IPS-20b (cell line): Measurements from ENCODE around the gene ITPA.

Experiments used
- H3K27ac ChIP-seq: one replicate; pipeline ENCODE4 v1.5.1; 2013; ENCODE audit warnings: low read length
- H3K27me3 ChIP-seq: 2 replicates; pipeline ENCODE4 v1.6.1; 2013; ENCODE audit warnings: mild to moderate bottlenecking, low read length, inconsistent platforms; ENCODE audit not compliant: insufficient read depth
- H3K36me3 ChIP-seq: 2 replicates; pipeline ENCODE4 v1.6.1; 2013; ENCODE audit warnings: low read depth, mild to moderate bottlenecking, inconsistent platforms, low read length, moderate library complexity; ENCODE audit not compliant: insufficient read depth
- H3K4me1 ChIP-seq: 2 replicates; pipeline ENCODE4 v1.6.1; 2013; ENCODE audit warnings: mild to moderate bottlenecking, control low read depth, inconsistent platforms, low read length, moderate library complexity; ENCODE audit not compliant: insufficient read depth
- H3K4me3 ChIP-seq: 2 replicates; pipeline ENCODE4 v1.5.1; 2013; ENCODE audit warnings: mild to moderate bottlenecking, low read length, inconsistent platforms
- H3K9ac ChIP-seq: 2 replicates; pipeline ENCODE4 v1.6.1; 2013; ENCODE audit warnings: low read depth, mild to moderate bottlenecking, inconsistent platforms, low read length, moderate library complexity
- H3K9me3 ChIP-seq: 2 replicates; pipeline ENCODE4 v1.6.1; 2013; ENCODE audit warnings: mild to moderate bottlenecking, low read depth, low read length, inconsistent platforms; ENCODE audit not compliant: insufficient read depth

The ITPA gene

DNA sequence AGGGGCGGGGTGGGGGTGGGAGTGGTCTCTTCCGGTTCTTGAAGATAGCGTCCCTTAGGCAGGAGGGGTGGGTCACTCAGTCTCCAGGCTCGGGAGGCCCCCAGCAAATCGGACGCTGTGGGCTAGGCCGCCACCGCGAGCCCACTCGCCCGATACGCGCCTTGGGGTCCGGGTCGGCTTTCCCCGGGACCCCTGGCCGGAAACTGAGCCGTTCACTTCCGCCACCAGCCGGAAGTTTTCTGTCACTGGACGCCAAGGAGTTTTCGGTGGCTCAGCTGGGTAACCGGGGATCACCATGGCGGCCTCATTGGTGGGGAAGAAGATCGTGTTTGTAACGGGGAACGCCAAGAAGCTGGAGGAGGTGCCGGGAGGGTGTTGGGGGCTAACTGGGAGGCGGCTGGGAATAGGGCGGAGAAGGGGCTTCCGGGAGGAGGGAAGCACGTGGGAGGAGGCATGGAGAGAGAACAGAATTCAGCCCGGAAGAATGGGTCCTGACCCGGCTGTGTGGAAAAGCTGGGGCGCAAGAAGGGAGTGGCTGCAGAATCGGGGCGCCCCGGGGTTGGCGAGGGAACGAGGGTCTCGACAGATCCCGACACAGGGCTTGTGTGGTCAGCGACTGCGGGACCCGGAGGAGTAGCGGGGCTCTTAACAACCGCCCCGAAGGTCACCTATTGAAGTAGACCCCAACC lies at the start of gene ITPA:
TSS of gene ITPA (plus strand) at position 242 of the 689 bp plus-strand sequence. CDS start at position 296, 54 bp downstream.
- H3K9ac ChIP-seq, result peak within 1 kb of the TSS; percentile 92
- no peaks in the 10 kb centered on the region for H3K4me1 ChIP-seq
- H3K27me3 ChIP-seq, result no peaks in the 10 kb centered on the region
- H3K4me3 ChIP-seq, result peak within 1 kb of the TSS; percentile 91
- H3K9me3 ChIP-seq, result no peaks in the 10 kb centered on the region
- H3K36me3 ChIP-seq, result peaks cover 14% of the 10 kb centered on the region
- peak within 1 kb of the TSS; percentile 50 for H3K27ac ChIP-seq

- H3K27ac ChIP-seq, result no peak overlapping the region
- H3K4me3 ChIP-seq, result peak overlapping the region; percentile 100
- H3K9me3 ChIP-seq, result no peaks in the 10 kb centered on the region
- H3K4me1 ChIP-seq, result no peaks in the 10 kb centered on the region
- peaks cover 4% of the 10 kb centered on the region; the same call in 1 of the 2 replicates for H3K36me3 ChIP-seq
- peak overlapping the region; percentile 66; the same call in 1 of the 2 replicates for H3K9ac ChIP-seq
- no peaks in the 10 kb centered on the region for H3K27me3 ChIP-seq
These were observed 48.9 kb upstream of the ITPA start for GRCh38 chr20:3160418-3160817.

DNA sequence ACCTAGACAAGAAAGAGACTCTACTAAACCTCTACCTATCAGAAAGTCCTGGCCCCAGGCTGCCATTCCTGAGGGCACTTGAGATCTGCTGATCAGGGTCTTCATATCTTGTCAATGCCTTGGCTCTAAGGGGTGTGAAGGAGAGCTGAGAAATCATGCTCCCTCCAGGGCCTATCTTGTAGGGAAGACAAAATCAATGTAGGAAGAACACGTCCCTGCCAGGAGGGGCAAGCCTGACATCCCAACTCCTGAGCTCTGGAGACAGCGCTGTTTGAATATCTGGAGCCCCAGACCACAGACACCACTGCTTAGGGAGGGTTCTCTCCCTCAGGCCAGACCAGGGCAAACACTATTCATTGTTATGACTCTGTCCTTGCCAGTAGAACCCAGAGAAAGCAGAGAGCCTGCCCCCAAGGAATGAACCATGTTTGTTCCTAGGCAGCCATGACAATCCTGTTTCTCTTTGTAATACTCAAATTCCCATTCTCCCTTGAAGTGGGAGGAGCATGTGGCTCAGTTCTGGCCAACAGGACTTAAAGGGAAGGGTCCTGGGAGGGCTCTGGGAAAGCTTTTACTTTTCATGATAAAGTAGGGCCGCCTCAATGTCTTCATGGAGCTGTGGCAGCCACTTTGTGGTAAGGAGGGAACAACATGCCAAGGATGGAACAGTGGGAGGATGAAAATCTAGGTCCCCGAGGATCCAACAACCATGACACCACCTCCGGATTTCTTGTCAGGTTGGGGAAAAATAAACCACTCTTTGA lies 47.8 kb upstream of the ITPA start:
- no peak overlapping the region for H3K27ac ChIP-seq
- no peaks in the 10 kb centered on the region for H3K9me3 ChIP-seq
- H3K4me3 ChIP-seq, result no peak overlapping the region
- no peaks in the 10 kb centered on the region for H3K27me3 ChIP-seq
- H3K9ac ChIP-seq, result no peak overlapping the region
- H3K36me3 ChIP-seq, result no peaks in the 10 kb centered on the region
- H3K4me1 ChIP-seq, result no peaks in the 10 kb centered on the region

- no peaks in the 10 kb centered on the region for H3K36me3 ChIP-seq
- H3K4me1 ChIP-seq, result no peaks in the 10 kb centered on the region
- H3K27ac ChIP-seq, result no peak overlapping the region
- H3K27me3 ChIP-seq, result 0 out of 2 replicates have a peak, but pooled peaks cover 1% of the 10 kb centered on the region
- no peaks in the 10 kb centered on the region for H3K9me3 ChIP-seq
- H3K9ac ChIP-seq, result no peak overlapping the region
- H3K4me3 ChIP-seq, result no peak overlapping the region
These were observed 47.2 kb upstream of the ITPA start for GRCh38 chr20:3162080-3162611.

GRCh38 chr20:3163099-3164042 lies 45.9 kb upstream of the ITPA start:
- H3K9ac ChIP-seq, result no peak overlapping the region
- H3K4me1 ChIP-seq, result peaks cover 2% of the 10 kb centered on the region; the same call in 1 of the 2 replicates

GRCh38 chr20:3164043-3164762 lies 45.1 kb upstream of the ITPA start:
- H3K36me3 ChIP-seq, result no peaks in the 10 kb centered on the region
- H3K9ac ChIP-seq, result no peak overlapping the region
- H3K4me1 ChIP-seq, result peaks cover 8% of the 10 kb centered on the region; the same call in 1 of the 2 replicates
- H3K4me3 ChIP-seq, result no peak overlapping the region
- no peak overlapping the region for H3K27ac ChIP-seq
- no peaks in the 10 kb centered on the region for H3K9me3 ChIP-seq
- peaks cover 19% of the 10 kb centered on the region for H3K27me3 ChIP-seq

More at GRCh38 chr20:3163099-3164042, 45.9 kb upstream of the ITPA start:
- H3K27me3 ChIP-seq, result peaks cover 11% of the 10 kb centered on the region
- H3K9me3 ChIP-seq, result no peaks in the 10 kb centered on the region
- no peaks in the 10 kb centered on the region for H3K36me3 ChIP-seq
- H3K27ac ChIP-seq, result no peak overlapping the region
- H3K4me3 ChIP-seq, result no peak overlapping the region

GRCh38 chr20:3164763-3165410 lies 44.4 kb upstream of the ITPA start:
- Histone ChIP-seq H3K27me3 (peaks cover 21% of the 10 kb centered on the region), H3K36me3 (no peaks in the 10 kb centered on the region), H3K27ac (no peak overlapping the region), H3K9ac (no peak overlapping the region), H3K4me1 (peaks cover 8% of the 10 kb centered on the region; the same call in 1 of the 2 replicates), H3K9me3 (no peaks in the 10 kb centered on the region), H3K4me3 (no peak overlapping the region)

DNA sequence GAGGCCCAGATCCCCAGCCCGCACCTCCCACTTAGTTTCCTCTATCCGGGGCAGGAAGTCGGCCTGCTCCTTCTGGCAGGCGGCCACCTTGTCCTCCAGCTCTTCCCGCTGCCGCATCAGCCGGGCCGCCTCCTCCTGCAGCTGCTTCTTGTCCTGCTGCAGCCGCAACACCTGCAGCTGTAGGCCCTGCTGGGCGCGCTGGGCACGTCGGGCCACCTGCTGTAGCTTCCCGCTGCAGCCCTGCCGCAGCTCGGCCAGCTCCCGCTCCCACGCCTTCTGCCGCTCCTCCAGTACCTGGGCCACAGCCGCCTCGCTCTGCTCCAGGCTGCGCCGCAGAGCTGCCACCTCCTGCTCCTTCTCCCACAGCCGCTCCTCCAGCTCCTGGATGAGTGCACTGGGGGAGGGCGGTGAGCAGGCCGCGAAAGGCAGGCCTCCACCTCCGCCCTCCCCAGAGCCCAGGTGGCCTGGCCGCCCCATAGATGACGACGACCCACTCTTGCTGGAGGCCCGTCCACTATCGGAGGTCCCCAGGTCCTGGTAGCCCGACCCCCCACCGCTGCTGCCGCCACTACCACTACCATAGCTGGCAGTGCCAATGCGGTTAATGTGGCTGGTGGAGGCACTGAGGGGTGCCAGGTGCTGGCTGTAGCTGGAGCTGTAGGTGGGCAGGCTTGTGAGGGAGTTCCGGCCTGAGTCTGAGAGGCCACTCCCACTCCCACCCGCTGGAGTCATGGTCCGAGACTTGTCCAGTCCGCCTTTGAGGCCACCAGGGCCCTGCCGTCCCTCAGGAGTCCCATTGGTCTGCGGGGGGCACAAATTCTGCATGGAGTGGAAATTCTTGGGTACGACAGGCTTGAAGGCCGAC lies 43.6 kb upstream of the ITPA start:
- no peak overlapping the region for H3K4me3 ChIP-seq
- H3K4me1 ChIP-seq, result peaks cover 8% of the 10 kb centered on the region; the same call in 1 of the 2 replicates
- H3K9me3 ChIP-seq, result no peaks in the 10 kb centered on the region
- H3K36me3 ChIP-seq, result no peaks in the 10 kb centered on the region
- H3K27ac ChIP-seq, result no peak overlapping the region
- H3K9ac ChIP-seq, result no peak overlapping the region
- H3K27me3 ChIP-seq, result peaks cover 21% of the 10 kb centered on the region

GRCh38 chr20:3166338-3166912 lies 42.9 kb upstream of the ITPA start:
- Histone ChIP-seq H3K27me3 (peaks cover 21% of the 10 kb centered on the region), H3K4me3 (no peak overlapping the region), H3K36me3 (no peaks in the 10 kb centered on the region), H3K9me3 (no peaks in the 10 kb centered on the region), H3K27ac (no peak overlapping the region), H3K4me1 (peaks cover 8% of the 10 kb centered on the region; the same call in 1 of the 2 replicates), H3K9ac (no peak overlapping the region)
